Left forelimb (tissue), 1 donor: Measurements from ENCODE around the gene TEX10.

ENCODE experiments used
- DNase-seq: peaks from one replicate; pipeline ENCODE4 v3.0.0-alpha.2; 2018; ENCODE audit warnings: low spot score

TEX10 gene

GRCh38 chr9:100284247-100284646 lies 68.5 kb downstream of the TEX10 start:
- no peak for DNase-seq

- DNase-seq = no peak
Measured at GRCh38 chr9:100282388-100282719, 70.4 kb downstream of the TEX10 start.

GRCh38 chr9:100281676-100282387 lies 70.9 kb downstream of the TEX10 start:
- no peak for DNase-seq

- no peak for DNase-seq
Measured at GRCh38 chr9:100281066-100281465, 71.7 kb downstream of the TEX10 start.

GRCh38 chr9:100277166-100277979 lies 75.4 kb downstream of the TEX10 start:
- no peak for DNase-seq

GRCh38 chr9:100269656-100270055 lies 83.1 kb downstream of the TEX10 start:
- DNase-seq = no peak

GRCh38 chr9:100268271-100268670 lies 84.5 kb downstream of the TEX10 start:
- no peak for DNase-seq

- DNase-seq = no peak
Measured at GRCh38 chr9:100267211-100267610, 85.5 kb downstream of the TEX10 start.
